H1 (cell line): ENCODE measurements around the gene JOSD1. TPM values are rescaled to one million over a fixed set of nuclear protein-coding genes. Genes with fewer than 3 reads are reported as not detected.

Experiments
- CREB1 ChIP-seq: IDR thresholded peaks from 2 replicates; pipeline ENCODE4 v1.6.1; 2012; ENCODE audit warnings: inconsistent platforms
- KDM4A ChIP-seq: IDR thresholded peaks from one replicate; pipeline ENCODE4 v1.7.1; 2012; ENCODE audit warnings: low read depth, mild to moderate bottlenecking, moderate library complexity, low read length, inconsistent platforms; ENCODE audit not compliant: severe bottlenecking
- PHF8 ChIP-seq: fragments of 200-600 bp; sonication (generic); conservative IDR thresholded peaks from 2 replicates; pipeline ENCODE4 v1.7.1; 2012; ENCODE audit warnings: low read depth, mild to moderate bottlenecking, inconsistent platforms, low read length, moderate library complexity
- RBBP5 ChIP-seq: IDR thresholded peaks from 2 replicates; pipeline ENCODE4 v1.7.1; 2012; ENCODE audit warnings: low read depth, mild to moderate bottlenecking, inconsistent platforms, low read length, moderate library complexity, borderline replicate concordance
- polyA plus RNA-seq, 7 experiments: library from polyadenylated mRNA; depleted of rRNA in 3 of 7; stranded (reverse) in 5 of 7; unstranded in 2 of 7; fragments of >200 nt in 5 of 7; fragments of 200-250 nt in 2 of 7; gene quantifications; 1 replicate in 5 of 7; 2 replicates in 1 of 7; 4 replicates in 1 of 7; pipeline versions ENCODE4 v1.2.1 to v1.2.3, GENCODE V29; 2011 to 2013; ENCODE audit warnings: missing spikeins in 2 of 7, mixed read lengths in 2 of 7
- total RNA-seq: library from RNA; stranded (reverse); fragmentation: NEBNext Ultra II Directional; extraction: Animal tissue kit (Norgen Biotek cat#: 25700); gene quantifications from 2 replicates; pipeline ENCODE4 v1.2.1, GENCODE V29; 2021
- TF ChIP-seq, protein P1 (sequence below): IDR thresholded peaks from 2 replicates; pipeline ENCODE4 v1.6.1; 2012; ENCODE audit warnings: inconsistent platforms

JOSD1 gene
- total and polyA plus RNA-seq, 2 of the 8 experiments (the other 6 are each of a cell fraction or from before 2014, with no cell fraction given), result 18.4 to 20.2 TPM

DNA sequence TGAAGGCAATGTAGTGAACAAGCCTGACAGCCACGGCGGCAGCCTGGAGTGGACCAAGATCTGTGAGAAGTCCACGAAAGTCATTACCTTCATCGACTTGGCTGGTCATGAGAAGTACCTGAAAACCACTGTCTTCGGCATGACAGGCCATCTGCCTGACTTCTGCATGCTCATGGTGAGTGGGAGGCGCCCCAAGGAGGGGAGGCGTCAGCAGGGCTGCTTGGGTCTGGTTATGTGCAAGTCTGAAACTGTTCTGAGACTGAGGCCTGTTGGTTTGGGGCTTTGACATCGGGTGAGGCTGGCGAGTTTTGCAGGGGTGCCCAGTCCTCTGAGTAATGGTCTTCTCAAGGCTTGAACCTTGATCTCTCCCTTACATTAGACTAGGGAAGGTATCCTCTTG, 16.1 kb upstream of the JOSD1 start (continued):
- no peak for TF ChIP-seq KDM4A
- TF ChIP-seq, protein P1, sequence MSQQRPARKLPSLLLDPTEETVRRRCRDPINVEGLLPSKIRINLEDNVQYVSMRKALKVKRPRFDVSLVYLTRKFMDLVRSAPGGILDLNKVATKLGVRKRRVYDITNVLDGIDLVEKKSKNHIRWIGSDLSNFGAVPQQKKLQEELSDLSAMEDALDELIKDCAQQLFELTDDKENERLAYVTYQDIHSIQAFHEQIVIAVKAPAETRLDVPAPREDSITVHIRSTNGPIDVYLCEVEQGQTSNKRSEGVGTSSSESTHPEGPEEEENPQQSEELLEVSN, result no peak
- no peak for TF ChIP-seq CREB1
- no peak for TF ChIP-seq PHF8
- TF ChIP-seq RBBP5, result no peak
